OCI-LY7 (cell line): Measurements from ENCODE around the gene INSR. TPM values are rescaled to one million over a fixed set of nuclear protein-coding genes. Genes with fewer than 3 reads are reported as not detected.
A peak's percentile ranks its signal among the peaks of the same experiment; 100 is the strongest.

ENCODE experiments used
- BruUV-seq: library from RNA; stranded (reverse); fragments of 400-500 nt; replicated peaks from 2 replicates; lab custom pipeline; 2021; lab: Mats Ljungman, UMichigan
- CTCF ChIA-PET: fragments of 300-600 bp; sonication (Branson Sonifier 250); formaldehyde crosslinking; loops from one replicate; lab custom pipeline; 2022; ENCODE audit warnings: antibody characterized with exemption; ENCODE audit not compliant: unreplicated experiment; lab: Charles Lee
- POLR2A ChIA-PET: fragments of 300-600 bp; sonication (Branson Sonifier 250); formaldehyde crosslinking; loops from one replicate; lab custom pipeline; 2022; ENCODE audit warnings: antibody characterized with exemption; lab: Charles Lee
- DNase-seq: peaks from one replicate; pipeline ENCODE4 v3.0.0-alpha.2; 2015; ENCODE audit warnings: low spot score
- H2AFZ ChIP-seq: fragments of 200-600 bp; sonication (generic), shearing (Covaris generic); 2 replicates; pipeline ENCODE4 v1.6.1; 2014; ENCODE audit warnings: mild to moderate bottlenecking, antibody characterized with exemption, low read length, moderate library complexity
- H3K27ac ChIP-seq: fragments of 200-600 bp; sonication (generic); 2 replicates; pipeline ENCODE4 v1.5.1; 2014; ENCODE audit warnings: mixed run types, low read depth, mild to moderate bottlenecking, moderate library complexity, low read length, inconsistent platforms; ENCODE audit not compliant: poor library complexity, severe bottlenecking
- H3K36me3 ChIP-seq: fragments of 200-600 bp; sonication (generic); 2 replicates; pipeline ENCODE4 v1.6.1; 2014; ENCODE audit warnings: mild to moderate bottlenecking, antibody characterized with exemption, low read length, moderate library complexity, mixed read lengths; ENCODE audit not compliant: insufficient read depth
- H3K4me1 ChIP-seq: fragments of 200-600 bp; sonication (generic); 2 replicates; pipeline ENCODE4 v1.5.1; 2014; ENCODE audit warnings: mild to moderate bottlenecking, low read length; ENCODE audit not compliant: insufficient read depth, poor library complexity, severe bottlenecking
- H3K4me2 ChIP-seq: fragments of 200-600 bp; sonication (generic); 2 replicates; pipeline ENCODE4 v1.6.1; 2014; ENCODE audit warnings: mild to moderate bottlenecking, low read length
- H3K4me3 ChIP-seq: fragments of 200-600 bp; sonication (generic); 2 replicates; pipeline ENCODE4 v1.5.1; 2014; ENCODE audit warnings: mild to moderate bottlenecking, low read depth, low read length; ENCODE audit not compliant: poor library complexity, severe bottlenecking
- H3K79me2 ChIP-seq: fragments of 200-600 bp; sonication (generic); 2 replicates; pipeline ENCODE4 v1.6.1; 2016; ENCODE audit warnings: low read depth, mild to moderate bottlenecking, low read length, moderate library complexity, mixed read lengths; ENCODE audit not compliant: insufficient read depth
- H3K9me2 ChIP-seq: fragments of 200-600 bp; sonication (generic); 2 replicates; pipeline ENCODE4 v1.6.1; 2016; ENCODE audit warnings: mild to moderate bottlenecking, low read length, mixed read lengths; ENCODE audit not compliant: insufficient read depth
- H3K9me3 ChIP-seq: fragments of 200-600 bp; sonication (generic); 2 replicates; pipeline ENCODE4 v1.6.1; 2014; ENCODE audit warnings: mild to moderate bottlenecking, mixed run types, low read length, mixed read lengths
- H4K20me1 ChIP-seq: fragments of 200-600 bp; sonication (generic); 2 replicates; pipeline ENCODE4 v1.6.1; 2014; ENCODE audit warnings: mild to moderate bottlenecking, antibody characterized with exemption, low read length, moderate library complexity, mixed read lengths; ENCODE audit not compliant: insufficient read depth
- EZH2phosphoT487 ChIP-seq: fragments of 200-600 bp; sonication (generic); IDR thresholded peaks from 2 replicates; pipeline ENCODE4 v1.6.1; 2018; ENCODE audit warnings: low read depth, borderline replicate concordance, mild to moderate bottlenecking, mixed run types, antibody characterized with exemption, low read length, moderate library complexity, mixed read lengths
- intact Hi-C: fragments of 100-400 bp; cut with micrococcal nuclease; formaldehyde crosslinking; loops from one replicate; pipeline ENCODE4 v1.10.0; 2022; ENCODE audit not compliant: unreplicated experiment
- total RNA-seq, 2 experiments: library from RNA; depleted of rRNA in 1 of 2; stranded (reverse); fragments of >200 nt in 1 of 2; shearing (Covaris generic) in 1 of 2; gene quantifications; 2 replicates each; pipeline ENCODE4 v1.2.3, GENCODE V29; 2014 to 2022
- TF ChIP-seq, protein P1 (sequence below): fragments of 200-600 bp; sonication (generic); conservative IDR thresholded peaks from 2 replicates; pipeline ENCODE4 v1.5.1; 2014; ENCODE audit warnings: mild to moderate bottlenecking, antibody characterized with exemption, low read length, moderate library complexity, mixed read lengths

The INSR gene
- total RNA-seq, 2 experiments from 2014 or later = 57.7 to 74.0 TPM

DNA sequence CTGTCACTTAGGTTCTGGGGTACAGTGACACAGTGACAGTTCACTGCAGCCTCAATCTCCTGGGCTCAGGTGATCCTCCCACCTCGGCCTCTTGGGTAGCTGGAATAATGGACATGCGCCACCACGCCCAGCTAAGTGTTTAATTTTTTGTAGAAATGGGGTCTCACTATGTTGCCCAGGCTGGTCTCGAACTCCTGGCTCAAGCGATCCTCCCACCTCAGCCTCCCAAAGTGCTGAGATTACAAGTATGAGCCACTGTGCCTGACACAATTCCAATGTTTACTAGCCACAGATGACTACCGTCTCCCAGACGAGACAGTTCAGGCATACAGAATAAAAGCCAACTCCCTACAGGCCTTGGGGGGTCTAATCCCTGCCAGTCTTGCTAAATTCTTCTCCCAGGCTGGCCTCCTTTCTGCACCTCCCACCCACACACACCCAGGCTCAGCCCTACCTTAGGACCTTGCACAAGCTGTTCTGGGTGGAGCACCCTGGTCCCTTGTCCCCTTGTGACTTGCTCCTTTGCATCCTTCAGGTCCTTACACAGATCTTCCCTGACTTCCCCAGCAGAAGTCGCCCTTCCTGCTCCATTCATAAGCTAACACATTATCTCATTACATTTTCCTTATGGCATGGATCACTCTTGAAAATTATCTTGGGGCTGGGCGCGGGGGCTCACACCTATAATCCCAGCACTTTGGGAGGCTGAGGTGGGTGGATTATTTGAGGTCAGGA lies 106.4 kb downstream of the INSR start:
- Histone ChIP-seq H3K4me1 (peaks cover 22% of the 10 kb centered on the region), H4K20me1 (no peaks in the 10 kb centered on the region), H3K4me3 (no peak overlapping the region), H3K36me3 (peaks cover 7% of the 10 kb centered on the region), H2AFZ (no peak overlapping the region), H3K27ac (no peak overlapping the region), H3K4me2 (no peak overlapping the region), H3K9me2 (no peaks in the 10 kb centered on the region), H3K79me2 (no peaks in the 10 kb centered on the region), H3K9me3 (no peaks in the 10 kb centered on the region)
- TF ChIP-seq, protein P1, sequence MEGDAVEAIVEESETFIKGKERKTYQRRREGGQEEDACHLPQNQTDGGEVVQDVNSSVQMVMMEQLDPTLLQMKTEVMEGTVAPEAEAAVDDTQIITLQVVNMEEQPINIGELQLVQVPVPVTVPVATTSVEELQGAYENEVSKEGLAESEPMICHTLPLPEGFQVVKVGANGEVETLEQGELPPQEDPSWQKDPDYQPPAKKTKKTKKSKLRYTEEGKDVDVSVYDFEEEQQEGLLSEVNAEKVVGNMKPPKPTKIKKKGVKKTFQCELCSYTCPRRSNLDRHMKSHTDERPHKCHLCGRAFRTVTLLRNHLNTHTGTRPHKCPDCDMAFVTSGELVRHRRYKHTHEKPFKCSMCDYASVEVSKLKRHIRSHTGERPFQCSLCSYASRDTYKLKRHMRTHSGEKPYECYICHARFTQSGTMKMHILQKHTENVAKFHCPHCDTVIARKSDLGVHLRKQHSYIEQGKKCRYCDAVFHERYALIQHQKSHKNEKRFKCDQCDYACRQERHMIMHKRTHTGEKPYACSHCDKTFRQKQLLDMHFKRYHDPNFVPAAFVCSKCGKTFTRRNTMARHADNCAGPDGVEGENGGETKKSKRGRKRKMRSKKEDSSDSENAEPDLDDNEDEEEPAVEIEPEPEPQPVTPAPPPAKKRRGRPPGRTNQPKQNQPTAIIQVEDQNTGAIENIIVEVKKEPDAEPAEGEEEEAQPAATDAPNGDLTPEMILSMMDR = no peak
- TF ChIP-seq EZH2phosphoT487 = no peak
- CTCF ChIA-PET = no interaction called here
- BruUV-seq = no TSS peak
- POLR2A ChIA-PET = no interaction called here
- no peak for DNase-seq
- intact Hi-C loops = no loop called here

- BruUV-seq = TSS peak; percentile 68
- ChIA-PET CTCF (no interaction called here), POLR2A (interaction anchor here (0.7 kb wide), 2 partner anchors 23 to 42 kb away, joined by 3 read pairs; no protein-coding TSS in a partner anchor)
Measured at GRCh38 chr19:7182489-7182888, 111.7 kb downstream of the INSR start.

More at GRCh38 chr19:7182489-7182888, 111.7 kb downstream of the INSR start:
- no peak for DNase-seq
- Histone ChIP-seq H3K27ac (peak overlapping the region; percentile 77), H3K4me2 (peak overlapping the region; percentile 52), H2AFZ (no peak overlapping the region), H3K79me2 (no peaks in the 10 kb centered on the region), H3K9me2 (no peaks in the 10 kb centered on the region), H3K4me3 (peak overlapping the region; percentile 41), H3K36me3 (peaks cover 38% of the 10 kb centered on the region), H4K20me1 (no peaks in the 10 kb centered on the region), H3K9me3 (no peaks in the 10 kb centered on the region), H3K4me1 (peaks cover 25% of the 10 kb centered on the region)
- intact Hi-C loops = no loop called here
- TF ChIP-seq, protein P1 = no peak
- TF ChIP-seq EZH2phosphoT487 = no peak
